HG03432 (cell line): ENCODE results near the gene ZNF722.
"Not testable (repeated sequence)": the region's sequence is repeated elsewhere in the genome, so short reads cannot be mapped to it uniquely, and the experiment has no call there.

Experiments
- ATAC-seq: cut with Tn5 transposase; IDR thresholded peaks from one replicate; pipeline ENCODE4 v1.9.1; 2021; ENCODE audit warnings: mild to moderate bottlenecking, moderate library complexity; ENCODE audit not compliant: unreplicated experiment

The ZNF722 gene

DNA sequence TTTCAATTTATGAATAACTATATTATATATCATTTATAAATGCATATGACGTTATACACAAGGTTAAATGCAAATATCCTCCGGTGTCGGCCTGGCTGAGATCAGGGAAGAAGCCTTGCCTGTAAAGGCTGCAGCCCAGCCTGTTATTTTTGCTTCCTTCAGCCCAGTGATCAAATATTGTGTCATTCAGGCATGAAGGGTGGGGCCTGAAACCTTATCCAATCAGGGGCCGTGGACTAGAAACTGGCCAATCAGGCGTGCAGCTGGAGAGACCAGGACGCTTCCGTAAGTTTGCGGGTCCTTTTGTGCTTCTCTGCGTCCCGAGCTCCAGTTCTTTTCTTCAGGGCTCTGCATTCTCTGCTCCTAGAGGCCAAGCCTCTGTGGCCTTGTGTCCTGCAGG is at the start of gene ZNF722:
TSS of gene ZNF722 (plus strand) at position 301 of the 400 bp plus-strand sequence. CDS start 113 bp downstream, outside the sequence.
- no peak for ATAC-seq

DNA sequence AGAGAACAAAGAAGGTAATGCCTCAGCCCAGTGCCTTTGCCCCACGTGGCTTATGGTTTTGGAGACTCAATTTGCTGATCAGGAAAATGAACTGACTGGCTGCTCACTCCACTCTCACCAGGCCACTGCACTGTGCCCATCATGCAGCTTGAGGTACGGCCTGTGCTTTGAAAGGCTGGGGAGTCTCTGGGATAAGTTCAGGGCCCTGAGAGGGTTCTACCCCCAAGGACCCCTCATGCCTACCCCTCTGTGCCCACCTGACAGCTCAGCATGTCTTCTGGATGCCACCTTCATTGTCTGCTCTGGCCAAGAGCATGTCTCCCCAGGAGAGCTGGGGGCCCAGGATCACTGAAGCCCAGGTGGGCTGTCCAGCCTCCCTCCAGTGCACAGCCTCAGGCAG is 45.5 kb upstream of the ZNF722 start:
- ATAC-seq, result no peak

DNA sequence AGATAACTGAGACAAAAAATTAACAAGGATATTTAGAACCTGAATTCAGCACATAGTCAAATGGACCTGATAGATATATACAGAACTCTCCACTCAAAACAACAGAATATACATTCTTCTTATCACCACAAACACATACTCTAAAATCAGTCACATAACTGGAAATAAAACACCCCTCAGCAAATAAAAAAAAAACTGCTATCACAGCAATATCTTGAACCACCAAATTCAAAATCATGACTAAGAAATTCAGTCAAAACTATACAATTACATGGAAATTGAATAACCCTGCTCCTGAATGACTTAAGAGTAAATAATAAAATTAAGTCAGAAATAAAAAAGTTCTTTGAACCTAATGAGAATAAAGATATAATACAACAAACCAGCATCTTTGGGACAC is 30.0 kb upstream of the ZNF722 start:
- no peak for ATAC-seq

DNA sequence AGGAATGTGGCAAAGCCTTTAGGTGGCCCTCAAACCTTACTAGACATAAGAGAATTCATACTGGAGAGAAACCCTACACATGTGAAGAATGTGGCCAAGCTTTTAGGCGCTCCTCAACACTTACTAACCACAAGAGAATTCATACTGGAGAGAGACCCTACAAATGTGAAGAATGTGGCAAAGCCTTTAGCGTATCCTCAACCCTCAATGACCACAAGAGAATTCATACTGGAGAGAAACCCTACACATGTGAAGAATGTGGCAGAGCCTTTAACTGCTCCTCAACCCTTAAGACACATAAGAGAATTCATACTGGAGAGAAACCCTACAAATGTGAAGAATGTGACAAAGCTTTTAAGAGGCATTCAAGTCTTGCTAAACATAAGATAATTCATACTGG is 16.8 kb downstream of the ZNF722 start:
- ATAC-seq, result not testable (repeated sequence)

DNA sequence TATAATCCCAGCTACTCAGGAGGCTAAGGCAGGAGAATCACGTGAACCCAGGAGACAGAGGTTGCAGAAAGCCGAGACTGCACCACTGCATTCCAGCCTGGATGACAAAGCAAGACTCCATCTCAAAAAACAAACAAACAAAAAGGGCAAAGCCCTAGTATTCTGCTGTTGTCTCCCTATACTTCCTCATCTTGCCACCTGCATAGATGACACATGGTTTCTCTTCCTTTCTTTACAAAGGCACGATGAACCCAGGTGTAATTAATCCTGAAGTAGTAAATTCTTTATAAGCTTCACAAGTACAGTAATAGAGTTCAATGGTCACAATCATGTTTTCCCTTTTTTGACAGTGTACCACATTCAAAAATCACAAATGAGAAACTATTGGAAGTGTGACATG is 36.7 kb downstream of the ZNF722 start:
- ATAC-seq, result no peak

DNA sequence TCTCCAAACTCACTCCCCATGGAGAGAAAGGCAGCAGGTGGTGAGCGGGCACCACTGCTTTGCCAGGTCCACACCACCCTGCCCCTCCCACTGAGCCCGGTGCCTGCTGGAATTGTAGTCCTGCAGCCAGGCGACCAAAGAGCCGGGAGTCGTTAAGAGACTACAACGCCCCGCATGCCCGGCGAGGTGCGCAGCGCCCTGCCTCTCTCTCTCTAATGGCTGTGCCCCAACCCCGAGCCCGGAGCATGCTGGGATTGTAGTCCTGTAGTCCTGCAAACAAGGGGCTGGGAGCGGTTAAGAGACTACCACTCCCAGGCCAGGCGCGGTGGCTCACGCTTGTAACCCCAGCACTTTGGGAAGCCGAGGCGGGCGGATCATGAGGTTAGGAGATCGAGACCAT is 38.4 kb downstream of the ZNF722 start:
- no peak for ATAC-seq

DNA sequence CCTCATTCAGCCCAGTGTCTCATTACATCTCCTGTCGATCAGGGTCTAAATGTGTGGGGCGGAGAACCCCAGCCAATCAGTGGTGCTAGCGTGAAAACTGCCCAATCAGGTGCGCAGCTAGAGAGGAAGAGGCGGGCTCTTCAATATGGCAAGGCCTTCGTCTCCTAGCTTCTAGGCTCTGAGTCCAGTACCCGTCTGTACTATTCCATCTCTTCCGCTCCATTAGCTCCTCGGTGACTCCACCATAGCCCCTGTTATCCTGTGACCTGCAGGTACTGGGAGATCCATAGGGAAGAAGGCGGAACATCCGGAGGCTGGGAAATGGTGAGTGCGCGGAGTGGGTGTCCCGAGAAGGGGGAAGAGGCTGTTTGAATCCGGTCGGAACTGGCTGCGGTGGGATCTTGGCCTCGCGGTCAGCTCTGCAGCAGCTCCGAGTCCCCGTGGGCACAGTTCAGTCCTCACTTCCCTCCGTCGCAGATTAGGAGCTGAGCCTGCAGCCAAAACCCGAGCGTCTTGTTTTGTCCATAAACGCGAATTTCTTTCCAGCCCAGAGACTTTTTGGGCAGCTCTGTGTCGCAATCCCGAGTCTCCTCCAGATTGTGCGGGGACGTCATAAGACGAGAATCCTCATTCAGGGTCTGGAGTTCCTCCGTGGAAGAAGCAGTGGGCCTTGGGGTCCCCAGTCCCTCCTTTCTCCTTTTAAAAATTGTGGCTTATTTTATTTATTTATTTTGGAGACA is 46.8 kb downstream of the ZNF722 start, which contains the start of gene ZNF727:
TSS of gene ZNF727 (plus strand) at position 134 of the 740 bp plus-strand sequence. CDS start at position 322, 188 bp downstream.
- no peak for ATAC-seq

DNA sequence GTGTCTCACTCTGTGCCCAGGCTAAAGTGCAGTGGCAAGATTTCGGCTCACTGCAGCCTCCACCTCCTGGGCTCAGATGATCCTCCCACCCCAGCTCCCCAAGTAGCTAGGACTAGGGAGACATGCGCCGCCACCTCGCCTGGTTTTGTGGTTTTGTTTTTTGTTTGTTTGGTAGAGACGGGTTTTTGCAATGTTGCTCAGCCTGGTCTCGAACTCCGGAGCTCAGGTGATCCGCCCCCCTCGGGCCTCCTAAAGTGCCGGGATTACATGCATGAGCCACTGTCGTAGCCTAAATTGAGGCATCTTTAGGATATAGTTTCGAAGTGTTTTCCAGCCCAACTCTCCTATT is 47.4 kb downstream of the ZNF722 start:
- no peak for ATAC-seq
